H9 (cell line): Measurements from ENCODE around the gene ATAD3C. TPM values are rescaled to one million over a fixed set of nuclear protein-coding genes. Genes with fewer than 3 reads are reported as not detected.

Experiments
- DNase-seq: peaks from one replicate; pipeline ENCODE4 v3.0.0-alpha.2; 2017
- H2AFZ ChIP-seq: one replicate; pipeline ENCODE4 v1.6.1; 2013; ENCODE audit warnings: mild to moderate bottlenecking, low read length, control low read depth, moderate library complexity
- H2AK5ac ChIP-seq: 2 replicates; pipeline ENCODE4 v1.6.1; 2013; ENCODE audit warnings: low read length, control low read depth, mixed read lengths; ENCODE audit not compliant: insufficient read length
- H2BK120ac ChIP-seq: one replicate; pipeline ENCODE4 v1.6.1; 2013; ENCODE audit warnings: low read depth, mild to moderate bottlenecking, low read length, control low read depth, inconsistent platforms; ENCODE audit not compliant: poor library complexity, severe bottlenecking
- H2BK12ac ChIP-seq: 2 replicates; pipeline ENCODE4 v1.6.1; 2013; ENCODE audit warnings: low read length, control low read depth, mixed read lengths, low read depth; ENCODE audit not compliant: insufficient read length
- H2BK15ac ChIP-seq: 2 replicates; pipeline ENCODE4 v1.6.1; 2013; ENCODE audit warnings: low read depth, low read length, control low read depth
- H2BK20ac ChIP-seq: one replicate; pipeline ENCODE4 v1.6.1; 2013; ENCODE audit warnings: low read depth, mild to moderate bottlenecking, low read length, control low read depth, inconsistent platforms; ENCODE audit not compliant: poor library complexity, severe bottlenecking
- H2BK5ac ChIP-seq: 2 replicates; pipeline ENCODE4 v1.6.1; 2013; ENCODE audit warnings: low read length, control low read depth, mixed read lengths; ENCODE audit not compliant: insufficient read length
- H3K14ac ChIP-seq: 2 replicates; pipeline ENCODE4 v1.6.1; 2013; ENCODE audit warnings: low read length, control low read depth; ENCODE audit not compliant: insufficient read depth
- H3K18ac ChIP-seq: 2 replicates; pipeline ENCODE4 v1.6.1; 2013; ENCODE audit warnings: low read depth, mild to moderate bottlenecking, mixed read lengths, low read length, control low read depth; ENCODE audit not compliant: insufficient read length
- H3K23ac ChIP-seq: 2 replicates; pipeline ENCODE4 v1.6.1; 2013; ENCODE audit warnings: low read length, control low read depth, mixed read lengths, low read depth; ENCODE audit not compliant: insufficient read length
- H3K23me2 ChIP-seq: 2 replicates; pipeline ENCODE4 v1.6.1; 2013; ENCODE audit warnings: low read depth, mild to moderate bottlenecking, mixed read lengths, low read length, control low read depth; ENCODE audit not compliant: insufficient read length, poor library complexity, severe bottlenecking
- H3K27ac ChIP-seq: 2 replicates; pipeline ENCODE4 v1.5.1; 2013; ENCODE audit warnings: low read length, control low read depth, mixed read lengths, low read depth; ENCODE audit not compliant: insufficient read length
- H3K27me3 ChIP-seq: 2 replicates; pipeline ENCODE4 v1.6.1; 2013; ENCODE audit warnings: low read length, control low read depth, inconsistent platforms; ENCODE audit not compliant: insufficient read depth
- H3K4ac ChIP-seq: 2 replicates; pipeline ENCODE4 v1.6.1; 2013; ENCODE audit warnings: low read depth, mild to moderate bottlenecking, control low read depth, inconsistent platforms, low read length, moderate library complexity
- H3K4me1 ChIP-seq: 2 replicates; pipeline ENCODE4 v1.6.1; 2013; ENCODE audit warnings: low read length, control low read depth, inconsistent platforms; ENCODE audit not compliant: insufficient read depth
- H3K4me2 ChIP-seq: 2 replicates; pipeline ENCODE4 v1.6.1; 2013; ENCODE audit warnings: low read length, control low read depth, mixed read lengths; ENCODE audit not compliant: insufficient read length, insufficient read depth
- H3K56ac ChIP-seq: 2 replicates; pipeline ENCODE4 v1.6.1; 2013; ENCODE audit warnings: low read depth, mild to moderate bottlenecking, mixed read lengths, low read length, control low read depth; ENCODE audit not compliant: insufficient read length
- H3K79me1 ChIP-seq: 2 replicates; pipeline ENCODE4 v1.6.1; 2013; ENCODE audit warnings: low read depth, mild to moderate bottlenecking, moderate library complexity, low read length, control low read depth, inconsistent platforms; ENCODE audit not compliant: insufficient read depth, poor library complexity, severe bottlenecking
- H3K79me2 ChIP-seq: 2 replicates; pipeline ENCODE4 v1.6.1; 2013; ENCODE audit warnings: low read length, control low read depth, inconsistent platforms; ENCODE audit not compliant: insufficient read depth
- H3K9ac ChIP-seq: 2 replicates; pipeline ENCODE4 v1.6.1; 2013; ENCODE audit warnings: low read length, control low read depth, mixed read lengths; ENCODE audit not compliant: insufficient read length; ENCODE audit errors: extremely low read depth
- H3K9me3 ChIP-seq: one replicate; pipeline ENCODE4 v1.6.1; 2013; ENCODE audit warnings: low read depth, low read length, inconsistent platforms; ENCODE audit not compliant: control insufficient read depth
- H3T11ph ChIP-seq: one replicate; pipeline ENCODE4 v1.6.1; 2013; ENCODE audit warnings: mild to moderate bottlenecking, low read length, control low read depth, inconsistent platforms
- H4K20me1 ChIP-seq: one replicate; pipeline ENCODE4 v1.6.1; 2013; ENCODE audit not compliant: control insufficient read depth, insufficient read length, insufficient read depth
- H4K5ac ChIP-seq: 2 replicates; pipeline ENCODE4 v1.6.1; 2013; ENCODE audit warnings: low read depth, mild to moderate bottlenecking, mixed read lengths, low read length, control low read depth; ENCODE audit not compliant: insufficient read length
- H4K8ac ChIP-seq: replicated peaks from 2 replicates; pipeline ENCODE4 v1.6.1; 2013; ENCODE audit warnings: low read length, control low read depth, mixed read lengths, low read depth; ENCODE audit not compliant: insufficient read length
- H4K91ac ChIP-seq: 2 replicates; pipeline ENCODE4 v1.6.1; 2013; ENCODE audit warnings: low read depth, mild to moderate bottlenecking, moderate library complexity, mixed read lengths, low read length, control low read depth; ENCODE audit not compliant: insufficient read length
- H3K27ac Mint-ChIP-seq, 3 experiments: 2 replicates in 2 of 3; 3 replicates in 1 of 3; pipeline ENCODE4 v1.8.0; 2020 to 2021; ENCODE audit warnings: mixed read lengths in 3 of 3, mild to moderate bottlenecking in 1 of 3, moderate library complexity in 1 of 3
- H3K27me3 Mint-ChIP-seq: 2 replicates; pipeline ENCODE4 v1.8.0; 2021; ENCODE audit warnings: low read depth, mild to moderate bottlenecking, moderate library complexity, mixed read lengths
- H3K36me3 Mint-ChIP-seq, 3 experiments: 2 replicates in 2 of 3; 3 replicates in 1 of 3; pipeline ENCODE4 v1.8.0; 2020 to 2021; ENCODE audit warnings: low read depth in 3 of 3, mixed read lengths in 3 of 3; ENCODE audit not compliant: insufficient read depth in 1 of 3
- H3K4me1 Mint-ChIP-seq, 2 experiments: 2 replicates each; pipeline ENCODE4 v1.8.0; 2020; ENCODE audit warnings: mixed read lengths in 2 of 2
- H3K4me3 Mint-ChIP-seq, 2 experiments: 2 replicates in 1 of 2; 3 replicates in 1 of 2; pipeline ENCODE4 v1.8.0; 2020 to 2021; ENCODE audit warnings: mild to moderate bottlenecking in 2 of 2, mixed read lengths in 2 of 2, moderate library complexity in 1 of 2
- H3K9me3 Mint-ChIP-seq, 2 experiments: 2 replicates in 1 of 2; 3 replicates in 1 of 2; pipeline ENCODE4 v1.8.0; 2020; ENCODE audit warnings: mild to moderate bottlenecking in 2 of 2, mixed read lengths in 2 of 2, moderate library complexity in 1 of 2
- WGBS: extraction: QIAGEN DNeasy Blood & Tissue Kit; methylation state at CpG from one replicate; pipeline ENCODE4 v1.1.7; 2013; ENCODE audit warnings: missing lambda C conversion rate, low lambda C conversion rate, mixed read lengths; ENCODE audit not compliant: insufficient read length; ENCODE audit errors: extremely low coverage; 5-methylcytosine and 5-hydroxymethylcytosine counted together
- total RNA-seq: library from RNA; stranded (reverse); gene quantifications from 2 replicates; pipeline ENCODE4 v1.2.1, GENCODE V29; 2021
- TF ChIP-seq, protein P1 (sequence below): fragments of 200-600 bp; sonication (generic); conservative IDR thresholded peaks from 3 replicates; pipeline ENCODE4 v1.8.0; 2021; ENCODE audit warnings: antibody characterized with exemption, mild to moderate bottlenecking

Gene ATAD3C
- total RNA-seq, 1 experiment from 2014 or later: 7.7 TPM

DNA sequence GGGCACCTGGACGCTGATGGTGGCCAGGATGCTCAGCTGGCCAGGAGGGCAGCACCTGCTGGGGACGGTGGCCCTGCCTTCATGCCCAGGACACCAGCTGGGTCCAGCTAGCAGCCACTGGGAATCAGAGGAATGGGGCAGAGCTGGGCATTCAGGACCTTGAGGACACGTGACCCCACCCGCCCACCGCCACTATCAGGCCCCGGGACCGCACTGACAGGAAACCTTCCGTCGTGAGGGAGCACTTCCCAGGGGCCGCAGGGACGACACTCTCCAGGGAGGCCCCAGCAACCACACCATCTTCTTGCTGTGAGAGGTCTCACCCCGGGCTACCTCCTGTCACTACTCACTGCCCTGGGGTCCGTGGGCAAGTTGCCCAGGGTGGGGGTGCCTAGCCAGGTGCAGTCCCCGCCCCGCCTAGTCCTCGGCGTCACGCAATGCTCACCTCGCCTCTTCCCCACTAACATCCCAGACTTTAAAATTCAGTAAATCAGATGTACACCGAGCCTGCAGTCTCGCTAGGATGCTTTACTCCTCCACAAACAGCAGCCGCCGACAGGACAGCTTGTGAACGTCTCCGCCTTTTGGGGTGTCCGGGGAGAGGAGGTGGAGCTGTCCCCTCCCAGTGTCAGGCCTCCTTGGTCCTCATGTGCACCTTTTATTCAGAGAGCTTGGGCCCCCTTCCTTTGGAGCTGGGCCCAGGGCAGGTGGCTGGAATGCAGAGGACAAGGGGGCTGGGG is 9.1 kb upstream of the ATAD3C start:
- Mint-ChIP-seq H3K36me3 (peaks cover 0 to 9% (median 3%) of the 10 kb centered on the region in 3 experiments; a peak in 4 of 7 replicates), H3K4me3 (no peak overlapping the region), H3K27ac (peak overlapping the region in 1 of 3 experiments; percentile 49; a peak in 1 of 7 replicates), H3K4me1 (peaks cover 7 to 8% of the 10 kb centered on the region in 2 experiments), H3K9me3 (no peaks in the 10 kb centered on the region), H3K27me3 (no peaks in the 10 kb centered on the region)
- Histone ChIP-seq H2BK20ac (no peak overlapping the region), H2AK5ac (no peak overlapping the region), H3K9me3 (no peaks in the 10 kb centered on the region), H4K20me1 (no peaks in the 10 kb centered on the region), H4K5ac (no peak overlapping the region), H3K14ac (no peak overlapping the region), H3K4me2 (no peak overlapping the region), H3K79me1 (no peaks in the 10 kb centered on the region), H3K4ac (no peak overlapping the region), H3K18ac (no peak overlapping the region), H3K9ac (no peak overlapping the region), H3K79me2 (peaks cover 2% of the 10 kb centered on the region; the same call in 1 of the 2 replicates), H2BK5ac (no peak overlapping the region), H3K23ac (no peak overlapping the region), H3K27me3 (no peaks in the 10 kb centered on the region), H2AFZ (no peak overlapping the region), H2BK15ac (no peak overlapping the region), H3K56ac (no peak overlapping the region), H4K8ac (no peak overlapping the region), H3T11ph (no peak overlapping the region), H4K91ac (no peak overlapping the region), H2BK120ac (no peak overlapping the region), H3K27ac (no peak overlapping the region), H3K23me2 (peaks cover 7% of the 10 kb centered on the region), H2BK12ac (no peak overlapping the region), H3K4me1 (no peaks in the 10 kb centered on the region; the same call in 1 of the 2 replicates)
- TF ChIP-seq, protein P1, sequence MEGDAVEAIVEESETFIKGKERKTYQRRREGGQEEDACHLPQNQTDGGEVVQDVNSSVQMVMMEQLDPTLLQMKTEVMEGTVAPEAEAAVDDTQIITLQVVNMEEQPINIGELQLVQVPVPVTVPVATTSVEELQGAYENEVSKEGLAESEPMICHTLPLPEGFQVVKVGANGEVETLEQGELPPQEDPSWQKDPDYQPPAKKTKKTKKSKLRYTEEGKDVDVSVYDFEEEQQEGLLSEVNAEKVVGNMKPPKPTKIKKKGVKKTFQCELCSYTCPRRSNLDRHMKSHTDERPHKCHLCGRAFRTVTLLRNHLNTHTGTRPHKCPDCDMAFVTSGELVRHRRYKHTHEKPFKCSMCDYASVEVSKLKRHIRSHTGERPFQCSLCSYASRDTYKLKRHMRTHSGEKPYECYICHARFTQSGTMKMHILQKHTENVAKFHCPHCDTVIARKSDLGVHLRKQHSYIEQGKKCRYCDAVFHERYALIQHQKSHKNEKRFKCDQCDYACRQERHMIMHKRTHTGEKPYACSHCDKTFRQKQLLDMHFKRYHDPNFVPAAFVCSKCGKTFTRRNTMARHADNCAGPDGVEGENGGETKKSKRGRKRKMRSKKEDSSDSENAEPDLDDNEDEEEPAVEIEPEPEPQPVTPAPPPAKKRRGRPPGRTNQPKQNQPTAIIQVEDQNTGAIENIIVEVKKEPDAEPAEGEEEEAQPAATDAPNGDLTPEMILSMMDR: no peak
- DNase-seq: no peak
- WGBS: no CpG with 5 or more reads among the region's 26 CpGs
